ENCODE results near the gene WBP1L.

GRCh38 chr10:102770108-102770482 is 26.3 kb downstream of the WBP1L start:
- TF ChIP-seq POLR2AphosphoS5 (IDR thresholded peaks at IDR 0.05; ENCODE audit: low read depth) (no peak), REST (IDR thresholded peaks at IDR 0.05; ENCODE audit: unreplicated experiment) (no peak), CREB1 (CRISPR knock-in tag; IDR thresholded peaks at IDR 0.05; ENCODE audit: low read depth) (no peak), JUNB (IDR thresholded peaks at IDR 0.05; ENCODE audit: unreplicated experiment) (no peak)
- TF ChIP-seq, protein P1, sequence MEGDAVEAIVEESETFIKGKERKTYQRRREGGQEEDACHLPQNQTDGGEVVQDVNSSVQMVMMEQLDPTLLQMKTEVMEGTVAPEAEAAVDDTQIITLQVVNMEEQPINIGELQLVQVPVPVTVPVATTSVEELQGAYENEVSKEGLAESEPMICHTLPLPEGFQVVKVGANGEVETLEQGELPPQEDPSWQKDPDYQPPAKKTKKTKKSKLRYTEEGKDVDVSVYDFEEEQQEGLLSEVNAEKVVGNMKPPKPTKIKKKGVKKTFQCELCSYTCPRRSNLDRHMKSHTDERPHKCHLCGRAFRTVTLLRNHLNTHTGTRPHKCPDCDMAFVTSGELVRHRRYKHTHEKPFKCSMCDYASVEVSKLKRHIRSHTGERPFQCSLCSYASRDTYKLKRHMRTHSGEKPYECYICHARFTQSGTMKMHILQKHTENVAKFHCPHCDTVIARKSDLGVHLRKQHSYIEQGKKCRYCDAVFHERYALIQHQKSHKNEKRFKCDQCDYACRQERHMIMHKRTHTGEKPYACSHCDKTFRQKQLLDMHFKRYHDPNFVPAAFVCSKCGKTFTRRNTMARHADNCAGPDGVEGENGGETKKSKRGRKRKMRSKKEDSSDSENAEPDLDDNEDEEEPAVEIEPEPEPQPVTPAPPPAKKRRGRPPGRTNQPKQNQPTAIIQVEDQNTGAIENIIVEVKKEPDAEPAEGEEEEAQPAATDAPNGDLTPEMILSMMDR (conservative IDR thresholded peaks at IDR 0.05; ENCODE audit: low read depth in 2 of 2) = no peak
